ENCODE data around the gene MAPK7.

- TF ChIP-seq CTCF (conservative IDR thresholded peaks at IDR 0.05 in 1 of 2, IDR thresholded peaks at IDR 0.05 in 1 of 2; ENCODE audit: low read depth in 1 of 2, low read length in 2 of 2) (no peak), EZH2 (IDR thresholded peaks at IDR 0.05; ENCODE audit: low read length, missing control alignments) (no peak)
These were observed 12.7 kb downstream of the MAPK7 start for GRCh38 chr17:19390951-19391350.

All from fibroblast of lung (primary cell).